GM18861 (cell line): ENCODE measurements around the gene CRTAC1.
"Not testable (repeated sequence)": the region's sequence is repeated elsewhere in the genome, so short reads cannot be mapped to it uniquely, and the experiment has no call there.

ENCODE experiments used
- ATAC-seq: cut with Tn5 transposase; IDR thresholded peaks from one replicate; pipeline ENCODE4 v1.9.1; 2021; ENCODE audit not compliant: unreplicated experiment

The CRTAC1 gene

DNA sequence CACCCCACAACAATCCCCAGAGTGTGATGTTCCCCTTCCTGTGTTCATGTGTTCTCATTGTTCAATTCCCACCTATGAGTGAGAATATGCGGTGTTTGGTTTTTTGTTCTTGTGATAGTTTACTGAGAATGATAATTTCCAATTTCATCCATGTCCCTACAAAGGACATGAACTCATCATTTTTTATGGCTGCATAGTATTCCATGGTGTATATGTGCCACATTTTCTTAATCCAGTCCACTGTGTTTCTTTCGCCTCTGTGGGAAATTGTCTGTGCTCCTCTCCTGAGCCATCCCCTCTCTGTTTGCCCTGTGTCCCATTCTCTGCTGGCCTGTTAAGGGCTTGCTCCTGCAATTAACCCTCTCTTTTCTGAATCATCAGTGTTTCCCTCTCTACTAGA lies 186.4 kb downstream of the CRTAC1 start:
- ATAC-seq: not testable (repeated sequence)

GRCh38 chr10:97843281-97843671 lies 187.1 kb downstream of the CRTAC1 start:
- ATAC-seq: no peak

GRCh38 chr10:97842656-97843280 lies 187.7 kb downstream of the CRTAC1 start:
- ATAC-seq: no peak

- ATAC-seq: not testable (repeated sequence)
Measured at GRCh38 chr10:97842114-97842513, 188.3 kb downstream of the CRTAC1 start.

- not testable (repeated sequence) for ATAC-seq
Measured at GRCh38 chr10:97841166-97841565, 189.3 kb downstream of the CRTAC1 start.

DNA sequence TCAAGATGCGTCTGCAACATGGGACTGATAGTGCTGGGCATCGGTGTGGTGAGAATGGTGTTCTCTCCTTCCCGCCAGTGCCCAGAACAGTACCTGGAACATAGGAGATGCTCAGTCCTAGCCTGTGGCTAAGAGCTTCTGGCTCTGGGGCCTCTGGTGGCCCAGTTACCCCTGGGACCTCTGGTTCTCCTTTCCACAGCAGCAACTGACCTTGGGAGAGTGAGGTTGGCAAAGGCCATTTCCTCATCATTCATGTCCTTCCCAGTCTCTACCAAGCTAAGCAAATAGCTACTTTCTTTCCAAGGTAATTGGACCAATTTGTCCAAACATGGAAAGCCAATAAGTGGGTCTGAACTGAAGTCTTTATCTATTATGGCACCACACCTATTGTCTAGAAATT lies 192.3 kb downstream of the CRTAC1 start:
- ATAC-seq: no peak

- no peak for ATAC-seq
Measured at GRCh38 chr10:97836446-97836845, 194.0 kb downstream of the CRTAC1 start.

- no peak for ATAC-seq
Measured at GRCh38 chr10:97831259-97831658, 199.2 kb downstream of the CRTAC1 start.

GRCh38 chr10:97830064-97830463 lies 200.4 kb downstream of the CRTAC1 start:
- no peak for ATAC-seq

GRCh38 chr10:97828721-97829120 lies 201.7 kb downstream of the CRTAC1 start:
- no peak for ATAC-seq

- ATAC-seq: no peak
Measured at GRCh38 chr10:97827702-97828291, 202.6 kb downstream of the CRTAC1 start.

DNA sequence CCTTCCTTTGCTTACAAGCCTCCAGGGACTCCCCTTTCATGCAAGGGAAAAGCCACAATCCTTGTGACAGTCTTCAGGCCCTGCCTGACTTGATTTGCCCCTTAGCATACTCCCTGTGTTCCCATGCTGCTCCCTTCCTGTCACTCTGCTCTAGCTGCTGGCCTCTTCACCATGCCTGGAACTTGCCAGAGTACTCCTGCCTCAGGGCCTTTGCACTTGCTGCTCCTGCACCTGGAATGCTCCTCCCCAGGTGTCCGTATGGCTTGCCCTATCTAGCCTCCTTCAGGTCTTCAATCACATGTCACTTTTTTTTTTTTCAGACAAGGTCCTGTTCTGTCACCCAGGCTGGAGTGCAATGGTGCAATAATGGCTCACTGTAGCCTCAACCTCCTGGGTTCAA lies 203.5 kb downstream of the CRTAC1 start:
- no peak for ATAC-seq

DNA sequence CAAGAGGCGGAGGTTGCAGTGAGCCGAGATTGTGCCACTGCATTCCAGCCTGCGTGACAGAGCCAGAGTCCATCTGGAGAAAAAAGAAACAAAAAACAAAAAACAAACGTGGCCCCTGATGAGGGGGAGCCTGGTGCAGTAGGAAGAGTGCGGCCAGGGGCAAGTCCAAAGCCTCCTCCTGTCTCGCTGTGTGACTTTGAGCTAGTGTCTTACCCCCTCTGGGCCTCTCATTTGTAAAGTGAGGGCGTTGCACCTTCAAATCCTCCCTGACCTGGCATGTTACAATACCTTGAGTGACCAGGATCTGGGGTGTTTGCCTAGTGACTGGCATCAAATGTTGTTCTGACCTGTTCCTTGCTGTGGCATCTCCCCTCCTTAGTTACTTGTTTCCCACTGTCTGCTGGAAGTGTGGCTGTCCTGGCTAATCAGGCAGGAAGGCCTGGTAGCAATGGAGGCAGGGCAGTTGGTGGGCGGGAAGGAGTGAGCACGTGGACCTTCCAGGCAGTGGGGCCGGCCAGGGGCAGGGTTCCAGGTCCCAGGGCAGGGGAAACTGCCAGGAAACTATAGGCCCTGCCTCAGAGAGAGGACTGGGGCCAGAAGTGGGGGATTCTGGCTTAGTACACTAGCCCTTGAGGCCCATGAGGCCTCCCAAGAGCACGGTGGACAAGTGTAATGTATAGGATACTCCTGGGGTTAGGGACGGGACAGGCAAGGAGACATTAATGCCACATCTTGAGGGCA lies 205.2 kb downstream of the CRTAC1 start:
- ATAC-seq: no peak

GRCh38 chr10:97823734-97824133 lies 206.7 kb downstream of the CRTAC1 start:
- no peak for ATAC-seq

GRCh38 chr10:97822261-97822687 lies 208.1 kb downstream of the CRTAC1 start:
- no peak for ATAC-seq

DNA sequence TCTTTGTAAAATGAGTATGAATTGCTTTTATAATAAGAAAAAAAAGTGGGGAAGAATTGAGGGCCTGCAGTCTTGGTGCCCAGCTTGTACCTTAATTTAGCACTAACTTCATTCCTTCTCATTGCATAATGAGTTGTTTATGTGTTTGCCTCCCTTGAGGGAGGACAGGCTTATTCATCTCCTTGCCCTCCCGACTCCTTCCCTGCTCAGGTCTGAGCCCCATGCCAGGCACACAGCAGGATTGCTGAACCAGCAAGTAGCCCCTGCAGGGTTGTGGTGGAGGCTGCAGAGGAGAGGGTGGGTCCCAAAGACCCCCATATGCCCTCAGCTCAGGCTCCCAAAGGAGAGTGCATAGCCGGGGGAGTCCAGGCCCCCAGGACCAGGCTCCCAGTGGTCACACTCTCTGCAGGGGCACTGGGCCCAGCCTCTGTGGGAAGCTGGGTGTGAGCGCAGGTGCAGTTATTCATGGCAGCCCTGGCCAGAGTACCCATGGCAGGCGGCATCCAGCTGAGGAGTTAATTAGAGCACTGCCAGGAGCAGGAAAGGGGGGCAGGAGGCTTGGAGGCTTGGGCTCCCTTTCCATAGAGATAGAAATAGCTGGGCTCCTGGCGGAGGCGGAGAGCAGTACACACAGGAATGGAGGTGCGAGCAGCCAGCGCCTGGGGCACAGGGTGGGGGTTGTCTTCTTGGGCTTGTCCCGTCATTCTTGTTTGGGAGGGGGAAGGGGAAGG lies 208.9 kb downstream of the CRTAC1 start:
- ATAC-seq: no peak

DNA sequence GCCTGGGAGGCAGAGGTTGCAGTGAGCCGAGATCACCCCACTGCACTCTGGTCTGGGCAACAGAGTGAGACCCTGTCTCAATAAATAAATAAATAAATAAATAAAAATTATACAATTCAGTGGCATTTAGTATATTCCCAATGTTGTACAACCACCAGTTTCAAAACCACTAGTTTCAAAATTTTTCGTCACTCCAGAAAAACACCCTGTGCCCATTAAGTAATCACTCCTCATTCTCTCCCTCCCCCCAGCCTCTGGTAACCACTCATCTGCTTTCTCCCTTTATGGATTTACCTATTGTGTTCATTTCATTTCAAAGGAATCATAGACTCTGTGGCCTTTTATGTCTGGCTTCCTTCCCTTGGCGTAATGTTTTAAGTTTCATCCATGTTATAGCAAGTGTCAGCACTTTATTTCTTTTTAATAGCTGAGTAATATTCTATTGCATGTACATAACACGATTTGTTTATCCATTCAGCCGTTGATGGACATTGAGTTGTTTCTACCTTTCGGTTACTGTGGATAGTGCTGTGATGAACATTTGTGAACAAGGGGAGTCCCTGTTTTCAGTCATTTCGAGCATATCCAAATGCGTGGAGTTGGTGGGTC lies 210.2 kb downstream of the CRTAC1 start:
- ATAC-seq: no peak

- no peak for ATAC-seq
Measured at GRCh38 chr10:97818572-97818971, 211.8 kb downstream of the CRTAC1 start.

DNA sequence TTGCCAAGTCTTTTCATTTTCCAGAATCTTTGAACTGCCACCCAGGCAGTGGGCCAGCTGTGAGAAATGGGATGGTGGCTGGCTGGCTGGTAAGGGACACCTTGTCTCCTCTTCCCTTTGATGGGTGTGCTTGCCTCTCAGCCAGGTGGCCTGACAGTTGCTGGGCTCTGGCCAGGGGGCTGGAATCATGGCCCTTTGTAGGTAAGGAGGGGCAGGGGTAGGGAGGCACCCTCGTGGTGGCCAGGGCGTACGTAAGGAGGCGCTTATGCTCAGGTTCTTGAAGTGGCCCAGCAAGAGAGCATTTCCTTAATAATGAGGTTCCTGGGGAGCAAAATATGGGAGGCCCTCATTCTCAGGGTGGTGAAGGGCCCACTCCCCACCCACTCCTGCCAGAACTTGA lies 213.8 kb downstream of the CRTAC1 start:
- no peak for ATAC-seq
